K562 (cell line): ENCODE measurements around the gene NSMF. TPM values are rescaled to one million over a fixed set of nuclear protein-coding genes. Genes with fewer than 3 reads are reported as not detected.

ENCODE experiments used
- E2F6 ChIP-seq, 2 experiments: IDR thresholded peaks; 2 replicates each; pipeline ENCODE4 v1.6.1; 2011; ENCODE audit warnings: borderline replicate concordance in 1 of 2, control low read depth in 1 of 2, low read depth in 1 of 2, low read length in 1 of 2, mild to moderate bottlenecking in 1 of 2, mixed read lengths in 1 of 2, moderate library complexity in 1 of 2; ENCODE audit not compliant: insufficient read depth in 1 of 2, insufficient read length in 1 of 2, poor library complexity in 1 of 2, severe bottlenecking in 1 of 2; ENCODE audit errors: extremely low read depth in 1 of 2
- HMG20A ChIP-seq: fragments of 450-650 bp; formaldehyde crosslinking; conservative IDR thresholded peaks from 2 replicates; pipeline ENCODE4 v1.4.0; 2020; ENCODE audit warnings: mild to moderate bottlenecking, mixed read lengths
- ZNF384 ChIP-seq: IDR thresholded peaks from 2 replicates; pipeline ENCODE4 v1.6.1; 2012; ENCODE audit warnings: low read depth, low read length, improper control_type of control experiment
- polyA plus RNA-seq, 8 experiments: library from polyadenylated mRNA; depleted of rRNA in 4 of 8; stranded (reverse) in 5 of 8; unstranded in 3 of 8; fragments of >200 nt; fragmentation: Nextera tagmentation in 2 of 8; fragmentation: Illumina TruSeq in 1 of 8; extraction: Ambion mirVana in 2 of 8; extraction: Trizol in 1 of 8; gene quantifications; 2 replicates each; pipeline versions ENCODE4 v1.2.1 to v1.2.3, GENCODE V29; 2011 to 2014; ENCODE audit warnings: inconsistent platforms in 1 of 8, missing spikeins in 1 of 8
- total RNA-seq, 7 experiments: library from RNA; depleted of rRNA in 6 of 7; stranded (reverse); fragments of >200 nt in 6 of 7; fragmentation: Illumina TruSeq in 2 of 7; extraction: Trizol in 2 of 7; gene quantifications; 2 replicates each; pipeline versions ENCODE4 v1.2.1 to v1.2.3, GENCODE V29; 2011 to 2021; ENCODE audit warnings: low replicate concordance in 1 of 7
- TF ChIP-seq, protein P1 (sequence below): fragments of 450-650 bp; IDR thresholded peaks from 2 replicates; pipeline ENCODE4 v1.6.1; 2016; ENCODE audit warnings: low read depth
- TF ChIP-seq, protein P2 (sequence below): fragments of 450-650 bp; IDR thresholded peaks from 2 replicates; pipeline ENCODE4 v1.6.1; 2016; ENCODE audit warnings: antibody characterized with exemption

Gene NSMF
- total and polyA plus RNA-seq, 9 of the 15 experiments (the other 6 are each of a cell fraction or from before 2014, with no cell fraction given) = 0.20 to 82.7 (median 29.3) TPM

GRCh38 chr9:137441289-137441934, 17.7 kb downstream of the NSMF start, which contains the start of gene ENTPD8 (continued):
- TF ChIP-seq, protein P1, sequence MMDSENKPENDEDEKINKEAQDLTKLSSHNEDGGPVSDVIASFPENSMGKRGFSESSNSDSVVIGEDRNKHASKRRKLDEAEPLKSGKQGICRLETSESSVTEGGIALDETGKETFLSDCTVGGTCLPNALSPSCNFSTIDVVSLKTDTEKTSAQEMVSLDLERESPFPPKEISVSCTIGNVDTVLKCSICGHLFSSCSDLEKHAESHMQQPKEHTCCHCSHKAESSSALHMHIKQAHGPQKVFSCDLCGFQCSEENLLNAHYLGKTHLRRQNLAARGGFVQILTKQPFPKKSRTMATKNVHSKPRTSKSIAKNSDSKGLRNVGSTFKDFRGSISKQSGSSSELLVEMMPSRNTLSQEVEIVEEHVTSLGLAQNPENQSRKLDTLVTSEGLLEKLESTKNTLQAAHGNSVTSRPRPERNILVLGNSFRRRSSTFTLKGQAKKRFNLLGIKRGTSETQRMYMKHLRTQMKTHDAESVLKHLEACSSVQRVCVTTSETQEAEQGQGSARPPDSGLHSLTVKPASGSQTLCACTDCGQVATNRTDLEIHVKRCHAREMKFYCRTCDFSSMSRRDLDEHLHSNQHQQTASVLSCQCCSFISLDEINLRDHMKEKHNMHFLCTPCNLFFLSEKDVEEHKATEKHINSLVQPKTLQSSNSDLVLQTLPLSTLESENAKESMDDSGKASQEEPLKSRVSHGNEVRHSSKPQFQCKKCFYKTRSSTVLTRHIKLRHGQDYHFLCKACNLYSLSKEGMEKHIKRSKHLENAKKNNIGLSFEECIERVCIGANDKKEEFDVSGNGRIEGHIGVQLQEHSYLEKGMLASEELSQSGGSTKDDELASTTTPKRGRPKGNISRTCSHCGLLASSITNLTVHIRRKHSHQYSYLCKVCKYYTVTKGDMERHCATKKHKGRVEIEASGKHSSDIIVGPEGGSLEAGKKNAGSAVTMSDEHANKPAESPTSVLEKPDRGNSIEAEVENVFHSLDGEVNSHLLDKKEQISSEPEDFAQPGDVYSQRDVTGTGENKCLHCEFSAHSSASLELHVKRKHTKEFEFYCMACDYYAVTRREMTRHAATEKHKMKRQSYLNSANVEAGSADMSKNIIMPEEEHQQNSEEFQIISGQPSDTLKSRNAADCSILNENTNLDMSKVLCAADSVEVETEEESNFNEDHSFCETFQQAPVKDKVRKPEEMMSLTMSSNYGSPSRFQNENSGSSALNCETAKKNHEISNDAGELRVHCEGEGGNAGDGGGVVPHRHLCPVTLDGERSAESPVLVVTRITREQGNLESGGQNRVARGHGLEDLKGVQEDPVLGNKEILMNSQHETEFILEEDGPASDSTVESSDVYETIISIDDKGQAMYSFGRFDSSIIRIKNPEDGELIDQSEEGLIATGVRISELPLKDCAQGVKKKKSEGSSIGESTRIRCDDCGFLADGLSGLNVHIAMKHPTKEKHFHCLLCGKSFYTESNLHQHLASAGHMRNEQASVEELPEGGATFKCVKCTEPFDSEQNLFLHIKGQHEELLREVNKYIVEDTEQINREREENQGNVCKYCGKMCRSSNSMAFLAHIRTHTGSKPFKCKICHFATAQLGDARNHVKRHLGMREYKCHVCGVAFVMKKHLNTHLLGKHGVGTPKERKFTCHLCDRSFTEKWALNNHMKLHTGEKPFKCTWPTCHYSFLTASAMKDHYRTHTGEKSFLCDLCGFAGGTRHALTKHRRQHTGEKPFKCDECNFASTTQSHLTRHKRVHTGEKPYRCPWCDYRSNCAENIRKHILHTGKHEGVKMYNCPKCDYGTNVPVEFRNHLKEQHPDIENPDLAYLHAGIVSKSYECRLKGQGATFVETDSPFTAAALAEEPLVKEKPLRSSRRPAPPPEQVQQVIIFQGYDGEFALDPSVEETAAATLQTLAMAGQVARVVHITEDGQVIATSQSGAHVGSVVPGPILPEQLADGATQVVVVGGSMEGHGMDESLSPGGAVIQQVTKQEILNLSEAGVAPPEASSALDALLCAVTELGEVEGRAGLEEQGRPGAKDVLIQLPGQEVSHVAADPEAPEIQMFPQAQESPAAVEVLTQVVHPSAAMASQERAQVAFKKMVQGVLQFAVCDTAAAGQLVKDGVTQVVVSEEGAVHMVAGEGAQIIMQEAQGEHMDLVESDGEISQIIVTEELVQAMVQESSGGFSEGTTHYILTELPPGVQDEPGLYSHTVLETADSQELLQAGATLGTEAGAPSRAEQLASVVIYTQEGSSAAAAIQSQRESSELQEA = no peak
- TF ChIP-seq E2F6 (IDR thresholded peaks at IDR 0.05; ENCODE audit: borderline replicate concordance in 1 of 2, extremely low read depth in 1 of 2, insufficient read depth in 1 of 2, insufficient read length in 1 of 2, low read depth in 1 of 2, low read length in 1 of 2, poor library complexity in 1 of 2, severe bottlenecking in 1 of 2) = peak in 1 of 2 experiments; percentile 79
- TF ChIP-seq, protein P2, sequence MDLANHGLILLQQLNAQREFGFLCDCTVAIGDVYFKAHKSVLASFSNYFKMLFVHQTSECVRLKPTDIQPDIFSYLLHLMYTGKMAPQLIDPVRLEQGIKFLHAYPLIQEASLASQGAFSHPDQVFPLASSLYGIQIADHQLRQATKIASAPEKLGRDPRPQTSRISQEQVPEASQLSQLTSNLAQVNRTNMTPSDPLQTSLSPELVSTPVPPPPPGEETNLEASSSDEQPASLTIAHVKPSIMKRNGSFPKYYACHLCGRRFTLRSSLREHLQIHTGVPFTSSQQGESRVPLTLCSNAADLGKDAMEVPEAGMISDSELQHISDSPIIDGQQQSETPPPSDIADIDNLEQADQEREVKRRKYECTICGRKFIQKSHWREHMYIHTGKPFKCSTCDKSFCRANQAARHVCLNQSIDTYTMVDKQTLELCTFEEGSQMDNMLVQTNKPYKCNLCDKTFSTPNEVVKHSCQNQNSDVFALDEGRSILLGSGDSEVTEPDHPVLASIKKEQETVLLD = no peak
- no peak for TF ChIP-seq HMG20A
- no peak for TF ChIP-seq ZNF384
